IPS DF 6.9 (cell line): ENCODE data around the gene APMAP.
A peak's percentile ranks its signal among the peaks of the same experiment; 100 is the strongest.
"Not testable (repeated sequence)": the region's sequence is repeated elsewhere in the genome, so short reads cannot be mapped to it uniquely, and the experiment has no call there.

Experiments used
- DNase-seq: peaks from one replicate; pipeline ENCODE4 v3.0.0-alpha.2; 2013; ENCODE audit warnings: low read depth, low spot score
- H3K27ac ChIP-seq: one replicate; pipeline ENCODE4 v1.5.1; 2013; ENCODE audit warnings: low read length, control low read depth
- H3K27me3 ChIP-seq: 2 replicates; pipeline ENCODE4 v1.6.1; 2013; ENCODE audit warnings: mild to moderate bottlenecking, low read length; ENCODE audit not compliant: control insufficient read depth, insufficient read depth
- H3K36me3 ChIP-seq: 2 replicates; pipeline ENCODE4 v1.6.1; 2013; ENCODE audit warnings: low read length; ENCODE audit not compliant: control insufficient read depth, insufficient read depth
- H3K4me1 ChIP-seq: 2 replicates; pipeline ENCODE4 v1.6.1; 2013; ENCODE audit warnings: low read length; ENCODE audit not compliant: control insufficient read depth, insufficient read depth
- H3K4me3 ChIP-seq: 2 replicates; pipeline ENCODE4 v1.5.1; 2013; ENCODE audit warnings: mild to moderate bottlenecking, low read length
- H3K9me3 ChIP-seq: 2 replicates; pipeline ENCODE4 v1.6.1; 2013; ENCODE audit warnings: low read length, inconsistent platforms; ENCODE audit not compliant: control insufficient read depth, insufficient read depth
- WGBS: extraction: QIAGEN DNeasy Blood & Tissue Kit; methylation state at CpG from one replicate; pipeline ENCODE4 v1.1.7; 2013; ENCODE audit warnings: mixed read lengths, missing lambda C conversion rate; ENCODE audit not compliant: insufficient read length, insufficient coverage; 5-methylcytosine and 5-hydroxymethylcytosine counted together

APMAP gene

GRCh38 chr20:24930724-24931688, 61.5 kb downstream of the APMAP start:
- not testable (repeated sequence) for H3K4me1 ChIP-seq, H3K27ac ChIP-seq, H3K27me3 ChIP-seq, H3K36me3 ChIP-seq, DNase-seq, H3K9me3 ChIP-seq, H3K4me3 ChIP-seq
- WGBS = no CpG with 5 or more reads among the region's 15 CpGs

GRCh38 chr20:24929867-24930723, 62.5 kb downstream of the APMAP start:
- no CpG with 5 or more reads among the region's 13 CpGs for WGBS
- not testable (repeated sequence) for DNase-seq, H3K4me3 ChIP-seq, H3K27ac ChIP-seq, H3K36me3 ChIP-seq, H3K27me3 ChIP-seq, H3K4me1 ChIP-seq, H3K9me3 ChIP-seq

- not testable (repeated sequence) for H3K36me3 ChIP-seq, H3K4me3 ChIP-seq, H3K27ac ChIP-seq, DNase-seq, H3K27me3 ChIP-seq, H3K4me1 ChIP-seq, H3K9me3 ChIP-seq
- no CpG with 5 or more reads among the region's 5 CpGs for WGBS
Observed at GRCh38 chr20:24929259-24929658, 63.3 kb downstream of the APMAP start.

GRCh38 chr20:24920706-24921105, 71.8 kb downstream of the APMAP start:
- not testable (repeated sequence) for H3K9me3 ChIP-seq, DNase-seq, H3K4me1 ChIP-seq, H3K4me3 ChIP-seq, H3K27ac ChIP-seq, H3K36me3 ChIP-seq, H3K27me3 ChIP-seq
- no CpG with 5 or more reads among the region's 3 CpGs for WGBS

GRCh38 chr20:24919665-24920064, 72.9 kb downstream of the APMAP start:
- DNase-seq, H3K9me3 ChIP-seq, H3K4me1 ChIP-seq, H3K4me3 ChIP-seq, H3K36me3 ChIP-seq, H3K27me3 ChIP-seq, H3K27ac ChIP-seq: not testable (repeated sequence)
- no CpG with 5 or more reads among the region's 15 CpGs for WGBS

GRCh38 chr20:24918579-24919566, 73.7 kb downstream of the APMAP start:
- DNase-seq = no peak
- no CpG with 5 or more reads among the region's 17 CpGs for WGBS
- H3K27me3 ChIP-seq = no peaks in the 10 kb centered on the region
- no peaks in the 10 kb centered on the region for H3K9me3 ChIP-seq
- H3K4me1 ChIP-seq = no peaks in the 10 kb centered on the region
- H3K27ac ChIP-seq = no peak overlapping the region
- H3K4me3 ChIP-seq = no peak overlapping the region
- no peaks in the 10 kb centered on the region for H3K36me3 ChIP-seq

GRCh38 chr20:24917797-24918578, 74.6 kb downstream of the APMAP start:
- DNase-seq = peak; percentile 60
- Histone ChIP-seq H3K4me3 (no peak overlapping the region), H3K4me1 (no peaks in the 10 kb centered on the region), H3K27ac (no peak overlapping the region), H3K9me3 (no peaks in the 10 kb centered on the region), H3K27me3 (no peaks in the 10 kb centered on the region), H3K36me3 (no peaks in the 10 kb centered on the region)
- no CpG with 5 or more reads among the region's 34 CpGs for WGBS

GRCh38 chr20:24917056-24917455, 75.5 kb downstream of the APMAP start:
- H3K27ac ChIP-seq = no peak overlapping the region
- no peak for DNase-seq
- H3K36me3 ChIP-seq = no peaks in the 10 kb centered on the region
- no peak overlapping the region for H3K4me3 ChIP-seq
- WGBS = no CpG with 5 or more reads among the region's 7 CpGs
- H3K4me1 ChIP-seq = no peaks in the 10 kb centered on the region
- H3K9me3 ChIP-seq = no peaks in the 10 kb centered on the region
- no peaks in the 10 kb centered on the region for H3K27me3 ChIP-seq

- no CpG with 5 or more reads among the region's 1 CpG for WGBS
Observed at GRCh38 chr20:24916412-24916811, 76.1 kb downstream of the APMAP start.

More at GRCh38 chr20:24916412-24916811, 76.1 kb downstream of the APMAP start:
- DNase-seq = no peak
- H3K27ac ChIP-seq = no peak overlapping the region
- no peaks in the 10 kb centered on the region for H3K27me3 ChIP-seq
- no peaks in the 10 kb centered on the region for H3K4me1 ChIP-seq
- H3K9me3 ChIP-seq = no peaks in the 10 kb centered on the region
- H3K4me3 ChIP-seq = no peak overlapping the region
- no peaks in the 10 kb centered on the region for H3K36me3 ChIP-seq
